Activated CD4-positive, CD25-positive, alpha-beta regulatory T cell (primary cell): ENCODE results near the gene TFG.
"Not testable (repeated sequence)": the region's sequence is repeated elsewhere in the genome, so short reads cannot be mapped to it uniquely, and the experiment has no call there.

Experiments
- DNase-seq, 4 experiments: peaks; one replicate each; lab custom pipeline; 2025; lab: John Stamatoyannopoulos, UW

TFG gene

DNA sequence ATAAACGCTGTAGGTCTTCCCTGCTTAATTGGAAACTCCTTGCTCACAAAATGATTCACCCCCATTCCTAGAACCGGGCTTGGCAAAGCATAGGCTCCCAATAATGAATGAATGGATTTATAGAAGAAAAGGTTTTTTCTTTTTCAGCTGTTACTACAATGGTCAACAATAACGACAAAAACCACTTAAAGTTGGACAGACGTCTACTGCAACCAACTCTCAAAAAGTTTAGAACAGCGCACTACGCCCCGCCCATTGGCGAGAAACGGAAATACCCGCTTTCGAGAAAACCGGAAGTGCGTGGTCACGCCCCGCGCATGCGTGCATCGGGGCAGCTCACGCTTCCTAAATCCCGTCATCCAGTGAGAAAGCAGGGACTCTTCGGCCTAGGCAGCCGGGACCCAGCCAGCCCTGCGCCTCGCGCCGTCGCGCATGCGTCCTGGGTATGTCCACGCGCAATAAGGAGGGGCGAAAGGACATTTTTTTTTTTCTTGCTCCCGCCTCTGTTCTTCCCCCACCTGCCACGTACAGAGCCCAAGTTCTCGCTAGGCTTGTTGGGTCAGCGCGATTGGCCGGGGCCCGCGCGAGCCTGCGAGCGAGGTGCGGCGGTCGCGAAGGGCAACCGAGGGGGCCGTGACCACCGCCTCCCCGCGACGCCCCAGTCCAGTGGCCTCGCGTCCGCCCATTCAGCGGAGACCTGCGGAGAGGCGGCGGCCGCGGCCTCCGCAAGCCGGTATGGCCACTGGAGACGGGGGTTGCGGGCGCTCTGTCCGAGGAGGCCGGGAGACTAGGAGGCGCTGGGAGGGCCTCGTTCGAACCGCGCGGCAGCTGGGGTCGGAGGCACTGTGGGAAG lies at the start of gene TFG:
Gene TFG (plus strand): TSS at position 506 of the 853 bp plus-strand sequence. CDS start 4,192 bp downstream, outside the sequence.
- peak; percentile 89 to 97 (median 94) for DNase-seq

DNA sequence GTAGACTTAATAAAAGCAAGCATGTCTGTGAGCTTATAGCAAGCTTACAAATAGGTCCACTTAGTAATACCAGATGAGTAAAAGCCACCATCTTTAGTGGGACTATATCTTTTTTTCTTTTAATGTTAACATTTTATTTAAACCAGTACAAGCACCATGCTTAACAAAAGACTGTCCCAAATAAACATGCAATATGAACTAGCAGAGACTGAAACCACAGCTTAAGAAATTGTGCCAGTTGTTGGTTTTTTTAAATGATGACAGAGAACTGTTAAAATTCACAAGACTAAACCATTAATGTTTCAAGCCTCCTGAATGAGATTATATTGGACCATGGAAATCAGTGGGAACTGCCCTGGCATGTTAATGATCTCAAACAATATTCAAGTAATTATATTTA lies 48.0 kb upstream of the TFG start:
- DNase-seq: not testable (repeated sequence)

DNA sequence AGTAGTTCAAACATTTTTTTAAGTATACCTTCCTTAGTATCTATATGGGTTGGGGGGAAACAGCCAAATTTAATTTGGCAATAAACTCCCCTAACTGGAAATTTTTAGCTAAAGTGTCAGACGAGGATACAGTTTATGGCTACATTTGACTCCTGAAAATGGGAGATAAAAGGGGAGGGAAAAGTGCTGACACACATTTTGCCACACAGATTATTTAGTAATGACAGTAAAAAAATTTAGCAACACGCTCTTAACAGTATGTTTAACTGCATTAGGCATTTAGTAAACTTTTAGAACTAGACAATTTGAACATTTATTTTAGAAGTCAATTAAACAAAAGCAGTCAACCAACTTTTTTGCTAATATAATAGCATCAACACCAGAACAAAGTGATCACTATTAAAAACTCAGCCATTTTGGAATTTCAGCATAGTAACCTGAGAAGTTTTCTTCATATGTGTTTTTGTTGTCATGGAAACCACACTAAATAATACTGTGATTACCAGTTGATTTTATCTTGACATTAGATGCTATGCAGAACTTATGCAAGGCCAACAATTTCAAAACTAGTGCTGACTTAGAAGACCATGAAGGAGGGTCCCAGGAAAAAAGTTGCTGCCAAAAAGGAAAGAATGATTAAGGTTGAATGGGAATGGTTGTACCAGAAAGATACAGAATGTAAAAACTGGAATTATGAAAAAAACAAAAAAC lies 47.0 kb upstream of the TFG start:
- no peak for DNase-seq

DNA sequence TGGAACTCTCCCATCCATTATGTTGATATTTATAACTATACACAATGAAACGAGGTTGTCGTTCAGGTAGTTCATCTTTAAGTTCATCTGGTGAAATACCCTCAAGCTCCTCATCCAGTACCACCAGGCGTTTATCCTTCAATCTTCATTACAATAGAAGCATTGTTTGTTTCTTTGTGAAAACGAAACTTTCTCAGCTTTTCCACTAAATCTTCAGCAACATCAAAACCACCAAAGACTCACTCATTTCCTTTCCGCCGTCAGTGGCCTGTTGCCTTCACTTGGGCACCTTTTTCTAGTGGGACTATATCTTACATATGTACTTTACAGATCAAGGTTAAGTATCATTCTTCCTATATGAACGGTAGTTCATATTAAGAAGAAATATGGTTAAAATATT lies 44.1 kb upstream of the TFG start:
- no peak for DNase-seq

DNA sequence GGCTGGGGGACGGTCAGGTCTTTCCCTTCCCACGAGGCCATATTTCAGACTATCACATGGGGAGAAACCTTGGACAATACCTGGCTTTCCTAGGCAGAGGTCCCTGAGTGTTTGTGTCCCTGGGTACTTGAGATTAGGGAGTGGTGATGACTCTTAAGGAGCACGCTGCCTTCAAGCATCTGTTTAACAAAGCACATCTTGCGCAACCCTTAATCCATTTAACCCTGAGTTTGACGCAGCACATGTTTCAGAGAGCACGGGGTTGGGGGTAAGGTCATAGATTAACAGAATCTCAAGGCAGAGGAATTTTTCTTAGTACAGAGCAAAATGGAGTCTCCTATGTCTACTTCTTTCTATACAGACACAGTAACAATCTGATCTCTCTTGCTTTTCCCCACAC lies 42.6 kb upstream of the TFG start:
- DNase-seq: not testable (repeated sequence)

DNA sequence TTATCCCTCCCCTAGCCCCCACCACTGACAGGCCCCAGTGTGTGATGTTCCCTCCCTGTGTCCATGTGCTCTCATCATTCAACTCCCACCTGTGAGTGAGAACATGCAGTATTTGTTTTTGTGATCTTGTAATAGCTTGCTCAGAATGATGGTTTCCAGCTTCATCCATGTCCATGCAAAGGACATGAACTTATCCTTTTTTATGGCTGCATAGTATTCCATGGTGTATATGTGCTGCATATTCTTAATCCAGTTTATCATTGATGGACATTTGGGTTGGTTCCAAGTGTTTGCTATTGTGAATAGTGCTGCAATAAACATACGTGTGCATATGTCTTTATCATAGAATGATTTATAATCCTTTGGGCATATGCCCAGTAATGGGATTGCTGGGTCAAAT lies 42.0 kb upstream of the TFG start:
- DNase-seq: not testable (repeated sequence)

DNA sequence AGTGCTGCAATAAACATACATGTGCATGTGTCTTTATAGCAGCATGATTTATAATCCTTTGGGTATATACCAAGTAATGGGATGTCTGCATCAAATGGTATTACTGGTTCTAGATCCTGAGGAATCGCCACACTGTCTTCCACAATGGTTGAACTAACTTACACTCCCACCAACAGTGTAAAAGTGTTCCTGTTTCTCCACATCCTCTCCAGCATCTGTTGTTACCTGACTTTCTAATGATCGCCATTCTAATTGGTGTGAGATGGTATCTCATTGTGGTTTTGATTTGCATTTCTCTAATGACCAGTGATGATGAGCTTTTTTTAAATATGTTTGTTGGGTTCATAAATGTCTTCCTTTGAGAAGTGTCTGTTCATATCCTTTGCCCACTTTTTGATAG lies 38.3 kb upstream of the TFG start:
- DNase-seq: not testable (repeated sequence)

DNA sequence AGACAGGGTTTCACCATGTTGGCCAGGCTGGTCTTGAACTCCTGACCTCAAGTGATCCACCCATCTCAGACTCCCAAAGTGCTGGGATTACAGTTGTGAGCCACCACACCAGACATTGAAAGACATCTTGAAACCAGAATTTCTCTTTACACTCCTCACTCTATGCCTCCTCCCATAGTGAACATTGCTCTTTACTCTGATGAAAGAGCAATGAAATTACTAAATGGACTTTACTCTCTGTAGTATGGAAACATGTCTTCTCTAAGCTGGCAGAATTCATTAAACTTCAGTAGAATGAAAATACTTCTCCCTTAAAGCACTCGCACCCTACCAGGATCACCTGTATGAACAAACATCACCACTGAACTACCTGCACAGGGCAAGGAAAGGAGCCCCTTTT lies 27.8 kb upstream of the TFG start:
- DNase-seq: no peak

DNA sequence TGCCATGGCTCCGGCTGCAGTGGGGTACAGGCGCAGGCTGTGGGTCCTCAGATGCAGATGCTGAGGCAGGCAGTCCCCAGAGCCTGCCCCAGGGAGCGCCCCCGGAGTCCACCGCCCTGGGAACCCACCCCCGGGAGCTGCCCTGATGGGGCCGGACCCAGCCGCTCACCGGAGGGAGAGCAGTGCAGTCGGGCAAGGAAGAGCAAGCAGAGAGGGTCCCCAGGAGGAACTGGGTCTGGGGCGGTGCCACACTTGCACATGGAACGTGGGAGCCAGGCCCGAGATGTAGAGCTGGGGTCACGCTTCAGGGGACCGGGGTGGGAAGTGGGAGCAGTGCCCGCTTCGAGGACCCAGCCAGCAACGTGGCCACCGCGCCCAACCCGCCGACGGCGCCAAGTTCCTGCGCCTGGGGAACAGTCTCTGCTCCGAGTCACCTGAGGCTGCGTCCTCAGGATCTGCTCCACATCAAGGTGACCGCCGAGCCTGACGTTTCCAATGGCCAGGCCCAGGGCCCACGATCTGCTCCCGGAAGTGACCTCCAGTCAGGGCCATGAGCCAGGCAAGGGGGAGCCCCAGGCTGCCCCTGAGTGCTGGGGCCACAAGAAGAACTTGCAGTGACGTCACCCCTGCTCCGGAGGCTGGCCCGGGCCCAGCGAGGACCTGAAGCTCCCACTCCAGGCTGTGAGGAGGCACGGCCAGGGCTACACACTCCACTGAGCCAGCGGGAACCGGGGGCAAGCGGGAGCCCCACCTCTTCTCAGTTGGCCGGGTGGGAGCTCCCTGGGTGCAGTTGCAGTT lies 27.0 kb upstream of the TFG start:
- DNase-seq: no peak

DNA sequence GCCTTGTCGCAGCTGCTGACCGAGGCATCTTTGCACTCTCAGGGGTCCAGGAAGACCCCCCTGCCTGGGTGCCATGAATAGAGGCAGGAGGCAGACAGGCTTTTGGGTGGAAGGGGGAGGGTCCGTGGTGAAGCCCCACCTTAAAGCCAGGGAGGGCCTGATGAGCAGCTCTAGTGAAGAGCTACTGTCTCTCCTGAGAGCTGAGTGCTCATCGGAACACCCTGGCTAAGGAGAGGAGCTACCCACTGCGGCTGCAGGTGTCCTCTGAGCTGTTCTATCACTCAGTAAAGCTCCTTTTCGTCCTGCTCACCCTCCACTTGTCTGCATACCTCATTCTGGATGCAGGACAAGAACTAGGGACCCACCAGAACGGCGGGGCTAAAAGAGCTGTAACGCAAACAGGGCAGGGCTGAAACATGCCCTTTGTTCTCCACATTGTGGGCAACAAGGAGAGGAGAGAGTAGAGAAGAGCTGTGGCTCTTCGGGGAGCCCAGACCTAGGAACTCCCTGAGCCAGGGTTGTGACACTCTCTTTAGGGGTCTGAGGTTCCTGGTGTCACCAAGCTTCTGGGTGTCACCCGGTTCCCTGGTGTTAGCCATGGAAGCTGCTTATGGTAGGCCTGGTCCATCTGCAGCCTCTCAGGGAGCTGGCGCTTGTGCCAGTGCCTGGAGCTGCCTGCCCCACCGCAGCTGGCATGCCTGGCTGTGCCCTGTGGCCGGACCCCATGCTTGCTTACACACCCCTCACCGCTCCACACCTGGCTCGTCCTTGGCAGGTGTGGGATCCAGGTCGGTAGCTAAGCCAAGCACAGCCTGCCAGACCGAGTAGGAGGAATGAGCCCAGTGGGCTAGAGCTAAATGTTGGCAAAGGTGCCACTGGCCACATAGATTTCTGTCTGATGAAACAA lies 26.2 kb upstream of the TFG start:
- DNase-seq: no peak

DNA sequence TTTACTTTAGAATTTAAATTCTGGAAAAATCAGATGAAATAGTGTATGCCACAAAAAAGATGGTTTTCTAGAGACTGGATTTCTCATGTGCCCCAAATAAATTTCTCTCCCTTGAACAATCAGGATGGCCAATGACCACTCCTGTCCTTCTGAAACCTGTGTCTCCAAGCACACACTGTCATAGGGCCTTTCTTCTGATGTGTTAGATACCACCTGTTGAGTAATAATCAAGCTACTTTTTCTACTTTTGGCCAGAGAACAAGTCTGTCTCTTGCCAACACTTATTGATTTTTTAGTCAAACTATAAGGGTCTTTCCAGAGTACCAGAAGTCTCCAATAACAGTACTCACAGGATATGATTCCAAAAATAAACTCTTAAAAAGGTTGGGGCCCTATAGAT lies 16.1 kb upstream of the TFG start:
- DNase-seq: no peak

DNA sequence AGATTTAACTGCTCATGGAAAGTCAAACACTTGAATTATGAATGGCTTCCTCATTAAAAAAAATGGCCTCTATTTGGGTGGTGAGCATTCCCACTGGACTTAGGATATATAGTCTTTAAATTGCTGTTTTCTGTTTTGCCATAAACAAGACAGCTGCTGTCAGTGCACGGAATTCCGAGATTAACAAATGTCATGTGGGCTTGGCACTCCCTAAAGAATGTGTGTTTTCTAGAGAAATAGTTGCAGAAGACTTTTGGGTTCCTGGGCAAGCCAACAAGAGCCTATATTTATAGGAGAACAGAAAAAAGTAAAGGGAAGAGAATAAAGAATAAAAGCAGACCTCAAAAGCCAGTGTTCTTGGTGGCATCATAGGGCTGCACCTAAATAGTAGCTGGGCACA lies 13.6 kb upstream of the TFG start:
- DNase-seq: no peak

DNA sequence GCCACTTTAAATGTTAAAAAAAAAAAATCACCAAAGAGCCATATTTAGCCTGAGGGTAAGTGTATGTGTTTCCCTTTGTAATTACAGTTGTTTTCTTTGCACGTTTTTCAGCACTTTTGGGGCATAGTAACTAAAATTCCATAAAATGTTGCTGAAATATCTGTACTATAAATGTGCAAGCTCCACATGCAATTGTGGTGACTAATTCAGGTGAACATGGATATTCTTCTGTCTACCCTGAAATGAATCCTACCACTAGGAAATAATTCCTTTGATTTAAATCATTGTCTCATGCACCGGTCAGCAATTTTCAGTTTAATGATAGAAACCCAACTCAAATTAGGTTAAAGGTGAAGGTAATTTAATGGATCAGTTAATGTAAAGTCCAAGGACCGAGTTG lies 13.1 kb upstream of the TFG start:
- no peak for DNase-seq

DNA sequence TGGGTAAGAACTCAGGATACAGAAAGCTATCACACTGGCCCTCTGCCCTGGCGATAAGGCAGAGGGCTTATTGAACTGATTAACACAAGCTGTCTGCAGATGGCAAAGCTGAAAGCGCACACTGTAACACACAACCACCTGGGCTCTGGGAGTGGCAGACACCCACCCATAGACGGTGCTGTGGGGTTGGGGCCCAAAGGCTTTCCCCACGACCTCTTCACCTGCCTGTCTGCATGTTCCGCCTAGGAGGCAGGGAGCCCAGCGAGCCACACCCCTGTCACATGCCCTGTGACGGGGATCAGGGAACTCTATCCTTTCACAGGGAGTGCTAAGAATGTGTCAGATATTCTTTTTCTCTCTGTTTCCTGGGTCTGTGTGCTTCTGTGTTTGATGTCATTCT lies 12.1 kb upstream of the TFG start:
- DNase-seq: no peak

DNA sequence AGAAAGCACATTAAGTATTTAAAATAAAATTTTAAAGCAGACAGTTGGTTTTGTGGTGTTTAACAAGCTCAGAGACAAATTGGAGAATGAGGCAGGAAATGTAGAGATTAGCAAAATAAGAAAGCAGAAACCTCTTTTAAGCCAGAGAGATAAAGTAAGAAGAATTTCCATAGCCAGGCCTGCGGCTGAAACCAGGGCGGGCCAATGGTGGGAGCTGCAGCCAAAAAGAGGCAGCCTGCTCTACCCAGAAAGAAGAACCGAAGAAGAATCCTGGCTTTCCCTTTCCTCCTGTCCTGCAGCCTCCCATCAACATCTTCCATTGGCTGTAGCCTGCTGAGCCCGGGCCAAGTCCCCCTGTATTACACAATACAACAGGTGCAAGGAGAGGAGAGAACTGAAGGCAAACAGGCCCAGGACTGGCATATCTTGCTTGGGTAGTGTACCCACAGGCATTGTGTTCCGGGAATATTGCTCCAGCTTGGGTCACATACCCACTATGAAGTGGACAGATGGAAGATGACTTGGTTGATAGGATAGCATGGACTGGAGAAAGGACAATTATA lies 11.5 kb upstream of the TFG start:
- DNase-seq: no peak

DNA sequence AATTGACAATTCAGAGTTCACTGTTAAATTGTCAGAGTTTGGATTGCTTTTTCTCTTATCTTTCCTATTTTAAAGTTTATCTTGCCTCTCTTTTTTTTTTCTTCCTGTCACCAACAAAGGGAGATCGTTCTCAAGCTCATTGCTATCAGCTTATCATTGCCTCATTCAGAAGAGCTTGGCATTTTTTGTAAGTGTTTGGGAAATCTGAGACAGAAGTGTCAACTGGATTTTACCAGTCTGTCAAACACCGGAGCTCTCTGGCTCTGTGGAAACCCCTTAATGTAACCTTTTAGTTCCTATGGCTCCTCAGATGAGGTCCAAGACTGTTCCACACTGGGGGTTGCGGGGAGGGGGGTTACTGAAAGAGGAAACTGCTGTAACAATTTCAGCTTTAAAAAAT lies 10.6 kb upstream of the TFG start:
- no peak for DNase-seq

DNA sequence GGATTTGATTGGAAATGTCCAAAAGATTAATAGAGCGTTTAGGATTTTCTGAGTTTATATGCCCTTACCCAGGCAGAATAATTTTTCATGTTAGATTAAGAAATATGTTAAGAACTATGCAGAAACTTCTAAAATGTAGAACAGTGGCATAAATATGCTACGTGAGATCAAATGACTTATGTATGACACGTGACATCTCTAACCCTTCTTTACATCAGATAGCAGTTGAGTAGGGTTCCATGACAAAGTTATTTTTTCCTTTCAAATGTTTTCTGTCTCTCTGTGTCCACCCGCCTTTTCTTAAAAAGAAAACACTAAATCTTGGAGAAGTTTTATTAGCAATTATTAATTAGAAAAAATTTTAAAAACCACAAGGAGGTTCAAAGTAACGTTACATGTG lies 8.6 kb upstream of the TFG start:
- DNase-seq: no peak

DNA sequence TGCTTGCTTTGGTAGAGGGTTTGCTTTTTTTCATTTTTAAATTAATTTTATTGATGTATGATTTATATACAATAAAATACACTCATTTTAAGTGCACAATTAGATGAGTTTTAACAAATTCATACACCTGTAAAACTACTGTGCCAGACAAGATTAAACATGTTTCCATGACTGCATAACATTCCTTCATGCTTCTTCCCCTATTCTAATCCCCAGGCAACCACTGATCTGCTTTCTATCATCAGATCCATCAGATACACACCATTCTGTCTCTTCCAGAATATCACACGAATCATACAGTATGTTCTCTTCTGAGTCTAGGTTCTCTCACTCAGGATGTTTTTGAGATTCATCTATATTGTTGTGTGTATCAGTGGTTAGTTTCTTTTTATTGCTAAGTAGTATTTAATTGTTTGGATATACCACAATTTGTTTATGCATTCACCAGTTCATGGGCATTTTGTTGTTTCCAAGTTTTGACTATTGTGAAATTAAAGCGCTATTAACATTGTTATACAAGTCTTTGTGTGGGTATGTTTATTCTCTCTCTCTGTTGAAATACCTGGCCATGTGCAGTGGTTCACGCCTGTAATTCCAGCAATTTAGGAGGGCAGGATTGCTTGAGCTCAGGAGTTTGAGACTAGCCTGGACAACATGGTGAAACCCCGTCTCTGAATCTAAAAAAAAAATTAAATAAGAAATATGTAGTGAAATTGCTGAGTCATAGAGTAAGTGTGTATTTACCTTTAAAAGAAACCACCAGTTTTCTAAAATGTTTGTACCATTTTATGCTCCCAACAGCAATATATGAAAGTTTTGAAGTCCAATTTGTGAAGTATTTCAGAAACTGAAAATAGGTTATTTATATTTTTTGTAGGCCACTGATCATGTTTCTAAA lies 7.0 kb upstream of the TFG start:
- no peak for DNase-seq

DNA sequence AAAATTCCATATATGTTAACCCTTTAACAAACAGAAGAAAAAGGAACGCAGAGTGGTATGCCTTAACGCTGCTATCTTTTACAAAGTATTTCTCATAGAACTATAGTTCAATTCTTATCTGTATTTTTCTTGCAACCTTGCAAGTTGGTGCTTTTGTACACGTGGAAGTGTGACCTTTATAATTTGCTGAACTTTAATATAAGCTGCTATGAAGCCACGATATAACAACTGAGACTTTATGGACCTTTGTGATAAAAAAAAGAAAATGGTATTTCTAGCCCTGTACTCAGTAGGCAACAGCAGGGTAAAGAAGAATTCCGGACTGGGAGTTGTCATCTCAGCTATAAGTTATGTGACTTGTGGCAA lies 6.3 kb upstream of the TFG start:
- no peak for DNase-seq

DNA sequence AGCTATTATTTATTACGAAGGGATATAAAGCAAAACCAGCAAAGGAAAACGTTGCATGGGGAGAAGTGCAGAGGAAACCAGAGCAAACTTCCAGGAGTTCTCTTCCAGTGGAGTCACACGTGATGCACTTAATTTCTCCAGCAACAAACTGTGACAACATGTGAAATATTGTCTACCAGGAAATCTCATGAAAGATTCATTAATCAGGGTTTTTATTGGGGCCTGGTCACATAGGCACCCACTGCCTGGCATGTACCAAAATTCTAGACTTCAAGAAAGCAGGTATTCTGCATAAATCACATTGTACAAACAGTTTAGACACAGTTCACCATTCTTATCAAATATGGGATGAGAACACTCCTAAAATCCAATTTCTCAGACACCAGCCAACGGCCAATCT lies 5.4 kb upstream of the TFG start:
- no peak for DNase-seq
